Stimulated activated CD8-positive, alpha-beta memory T cell treated with anti-CD3 and anti-CD28 coated beads, Interleukin-15, amount 100 ng/mL, for 4 hours (primary cell): Measurements from ENCODE around the gene MLXIPL.
"Not testable (repeated sequence)": the region's sequence is repeated elsewhere in the genome, so short reads cannot be mapped to it uniquely, and the experiment has no call there.

Source experiments
- DNase-seq, 2 donors: peaks; one replicate each; pipeline ENCODE4 v3.0.0-alpha.2; 2020; ENCODE audit warnings: low read depth in 2 of 2

MLXIPL gene

GRCh38 chr7:73645643-73646174 is 21.4 kb upstream of the MLXIPL start:
- DNase-seq: no peak

GRCh38 chr7:73644688-73645286 is 20.5 kb upstream of the MLXIPL start:
- no peak for DNase-seq

GRCh38 chr7:73642834-73643233 is 18.5 kb upstream of the MLXIPL start:
- no peak for DNase-seq

- DNase-seq: no peak
Measured at GRCh38 chr7:73638911-73639310, 14.6 kb upstream of the MLXIPL start.

GRCh38 chr7:73635428-73636200 is 11.3 kb upstream of the MLXIPL start:
- DNase-seq: no peak

GRCh38 chr7:73633844-73634243 is 9.5 kb upstream of the MLXIPL start:
- DNase-seq: no peak

- no peak for DNase-seq
Measured at GRCh38 chr7:73633323-73633722, 9.0 kb upstream of the MLXIPL start.

GRCh38 chr7:73631558-73631957 is 7.2 kb upstream of the MLXIPL start:
- DNase-seq: no peak

- no peak for DNase-seq
Measured at GRCh38 chr7:73628504-73628903, 4.2 kb upstream of the MLXIPL start.

GRCh38 chr7:73626814-73627213 is 2.5 kb upstream of the MLXIPL start:
- DNase-seq: no peak

- no peak for DNase-seq
Measured at GRCh38 chr7:73625276-73625675, 954 bp upstream of the MLXIPL start.

GRCh38 chr7:73624669-73625001 is 313 bp upstream of the MLXIPL start:
- no peak for DNase-seq

- no peak for DNase-seq
Measured at GRCh38 chr7:73622909-73623797, 1.2 kb downstream of the MLXIPL start.

- DNase-seq: no peak
Measured at GRCh38 chr7:73622527-73622908, 1.8 kb downstream of the MLXIPL start.

- DNase-seq: no peak
Measured at GRCh38 chr7:73621168-73622063, 2.9 kb downstream of the MLXIPL start.

GRCh38 chr7:73619394-73619793 is 4.9 kb downstream of the MLXIPL start:
- not testable (repeated sequence) for DNase-seq

GRCh38 chr7:73618538-73618937 is 5.8 kb downstream of the MLXIPL start:
- DNase-seq: no peak

GRCh38 chr7:73617520-73617919 is 6.8 kb downstream of the MLXIPL start:
- not testable (repeated sequence) for DNase-seq

GRCh38 chr7:73615886-73616285 is 8.4 kb downstream of the MLXIPL start:
- DNase-seq: no peak

- not testable (repeated sequence) for DNase-seq
Measured at GRCh38 chr7:73614937-73615336, 9.4 kb downstream of the MLXIPL start.

GRCh38 chr7:73613954-73614735 is 10.2 kb downstream of the MLXIPL start:
- no peak for DNase-seq
